ENCODE data around the gene LSM14B. TPM values are rescaled to one million over a fixed set of nuclear protein-coding genes. Genes with fewer than 3 reads are reported as not detected.

LSM14B gene
- polyA plus RNA-seq, 1 experiment: 26.2 TPM

- Histone ChIP-seq H3K27ac (ENCODE audit: low read depth, low read length) (no peak overlapping the region), H3K9me3 (ENCODE audit: control insufficient read depth, insufficient read depth, low read length) (peaks cover 10% of the 10 kb centered on the region), H3K4me3 (ENCODE audit: low read depth, low read length) (no peak overlapping the region), H3K27me3 (ENCODE audit: control insufficient read depth, insufficient read depth, low read length) (peaks cover 25% of the 10 kb centered on the region)
- TF ChIP-seq CTCF (IDR thresholded peaks at IDR 0.05; ENCODE audit: low read depth, low read length): no peak
- no peak for DNase-seq (ENCODE audit: low read depth, low spot score)
- ChIA-PET POLR2A (interaction anchor here (1.5 to 2.7 kb wide), 2 partner anchors 20 to 54 kb away, joined by 4 to 27 read pairs; partner anchors contain the start of gene TAF4), CTCF (no interaction called here)
Observed at GRCh38 chr20:62120365-62120762, 1.9 kb upstream of the LSM14B start.

DNA sequence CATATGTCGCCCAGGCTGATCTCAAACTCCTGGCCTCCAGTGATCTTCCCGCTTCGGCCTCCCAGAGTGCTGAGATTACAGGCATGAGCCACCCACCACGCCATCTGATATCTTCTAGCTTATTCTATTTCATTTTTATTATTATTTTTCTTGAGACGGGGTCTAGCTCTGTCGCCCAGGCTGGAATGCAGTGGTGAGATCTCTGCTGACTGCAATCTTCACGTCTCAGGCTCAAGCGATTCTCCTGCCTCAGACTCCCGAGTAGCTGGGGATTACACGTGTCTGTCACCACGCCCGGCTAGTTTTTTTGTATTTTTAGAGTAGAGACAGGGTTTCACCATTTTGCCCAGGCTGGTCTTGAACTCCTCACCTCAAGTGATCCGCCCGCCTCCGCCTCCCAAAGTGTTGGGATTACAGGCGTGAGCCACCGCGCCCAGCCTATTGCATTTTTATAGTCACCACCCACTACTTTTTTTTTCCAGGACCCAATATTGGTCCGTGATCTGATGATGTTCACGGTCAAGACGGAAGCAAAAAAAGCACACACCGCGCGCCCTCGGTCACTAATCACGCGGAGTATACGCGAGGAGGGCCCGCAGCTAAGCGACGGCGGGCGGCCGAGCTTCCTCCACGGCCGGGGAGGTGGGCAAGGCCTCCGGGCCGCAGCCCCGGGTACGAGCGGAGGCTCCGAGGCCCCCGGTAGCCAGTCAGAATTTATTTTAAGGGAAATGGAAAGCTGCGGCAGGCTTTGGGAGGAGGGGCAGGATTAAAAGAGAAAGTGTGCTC is 1.1 kb upstream of the LSM14B start:
- no peak for DNase-seq (ENCODE audit: low read depth, low spot score)
- peak overlapping the region; percentile 74 for H3K4me3 ChIP-seq (ENCODE audit: low read depth, low read length)
- POLR2A ChIA-PET: interaction anchor here (0.7 to 2.7 kb wide), 10 partner anchors 14 to 254 kb away, joined by 3 to 27 read pairs (median 4); partner anchors contain the start of gene TAF4
- no peak for TF ChIP-seq CTCF (IDR thresholded peaks at IDR 0.05; ENCODE audit: low read depth, low read length)
- H3K27ac ChIP-seq (ENCODE audit: low read depth, low read length): peak overlapping the region; percentile 89
- peaks cover 10% of the 10 kb centered on the region for H3K9me3 ChIP-seq (ENCODE audit: control insufficient read depth, insufficient read depth, low read length)
- CTCF ChIA-PET: interaction anchor here (0.5 to 1.2 kb wide), 3 partner anchors 95 to 111 kb away, joined by 3 read pairs; no protein-coding TSS in a partner anchor
- peaks cover 21% of the 10 kb centered on the region for H3K27me3 ChIP-seq (ENCODE audit: control insufficient read depth, insufficient read depth, low read length)

DNA sequence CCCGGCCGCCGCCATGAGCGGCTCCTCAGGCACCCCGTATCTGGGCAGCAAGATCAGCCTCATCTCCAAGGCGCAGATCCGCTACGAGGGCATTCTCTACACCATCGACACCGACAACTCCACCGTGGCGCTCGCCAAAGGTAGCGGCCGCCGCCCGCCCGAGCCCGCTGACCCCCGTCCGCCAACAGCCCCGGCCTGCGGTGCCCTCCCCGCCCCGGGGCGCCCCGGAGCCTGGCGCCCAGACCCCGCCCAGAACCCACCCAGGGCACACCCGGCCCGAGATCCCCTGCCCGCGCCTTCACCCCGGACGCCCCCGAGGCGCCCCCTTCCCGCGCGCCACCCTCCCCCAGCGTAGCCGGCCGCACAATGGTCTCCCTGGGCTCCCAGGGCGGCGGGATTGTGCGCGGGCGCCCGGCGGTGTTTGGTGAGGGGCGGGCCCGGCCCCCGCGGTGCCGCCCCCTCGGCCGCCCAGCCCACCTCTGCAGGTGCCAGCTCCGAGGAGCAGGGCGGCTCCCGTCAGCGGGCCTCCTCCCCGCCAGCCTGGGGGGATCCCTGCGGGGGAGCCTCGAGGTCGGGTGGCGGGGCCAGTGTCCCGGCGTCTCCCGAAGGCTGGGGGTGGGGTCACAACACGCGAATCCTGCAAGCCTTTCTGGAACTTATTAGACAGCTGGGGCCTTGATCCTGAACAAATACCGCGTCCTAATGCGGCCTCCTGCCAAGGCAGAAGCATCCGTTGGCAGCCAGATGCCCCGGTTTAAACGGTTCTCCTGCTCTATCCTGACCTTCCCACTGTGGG is 577 bp downstream of the LSM14B start:
- TF ChIP-seq CTCF (IDR thresholded peaks at IDR 0.05; ENCODE audit: low read depth, low read length): no peak
- no peak for DNase-seq (ENCODE audit: low read depth, low spot score)
- ChIA-PET CTCF (interaction anchor here (1.0 to 1.5 kb wide), 5 partner anchors 13 to 113 kb away, joined by 3 to 7 read pairs (median 4); no protein-coding TSS in a partner anchor), POLR2A (interaction anchor here (0.6 to 2.7 kb wide), 7 partner anchors 12 to 324 kb away, joined by 3 to 27 read pairs (median 3); partner anchors contain the start of gene TAF4)
- H3K27me3 ChIP-seq (ENCODE audit: control insufficient read depth, insufficient read depth, low read length): peaks cover 9% of the 10 kb centered on the region
- H3K4me3 ChIP-seq (ENCODE audit: low read depth, low read length): peak overlapping the region; percentile 82
- H3K9me3 ChIP-seq (ENCODE audit: control insufficient read depth, insufficient read depth, low read length): no peaks in the 10 kb centered on the region; the same call in 1 of the 2 replicates
- no peak overlapping the region for H3K27ac ChIP-seq (ENCODE audit: low read depth, low read length)

GRCh38 chr20:62123450-62124118 is 1.3 kb downstream of the LSM14B start:
- no peak for DNase-seq (ENCODE audit: low read depth, low spot score)
- TF ChIP-seq CTCF (IDR thresholded peaks at IDR 0.05; ENCODE audit: low read depth, low read length): peak; percentile 31
- H3K9me3 ChIP-seq (ENCODE audit: control insufficient read depth, insufficient read depth, low read length): no peaks in the 10 kb centered on the region; the same call in 1 of the 2 replicates
- H3K27ac ChIP-seq (ENCODE audit: low read depth, low read length): no peak overlapping the region
- POLR2A ChIA-PET: no interaction called here
- peaks cover 5% of the 10 kb centered on the region for H3K27me3 ChIP-seq (ENCODE audit: control insufficient read depth, insufficient read depth, low read length)
- peak overlapping the region; percentile 82 for H3K4me3 ChIP-seq (ENCODE audit: low read depth, low read length)
- CTCF ChIA-PET: interaction anchor here (1.0 to 1.5 kb wide), 5 partner anchors 12 to 113 kb away, joined by 3 to 7 read pairs (median 4); no protein-coding TSS in a partner anchor
